Uterus (tissue), 2 donors: ENCODE data around the gene TTC39C.

ENCODE experiments used
- POLR2A ChIP-seq, 2 donors: fragments of 450-650 bp; IDR thresholded peaks; one replicate each; pipeline ENCODE4 v1.6.1; 2016; ENCODE audit warnings: antibody characterized with exemption in 2 of 2, mild to moderate bottlenecking in 1 of 2, moderate library complexity in 1 of 2
- TF ChIP-seq, protein P1 (sequence below), 4 experiments: fragments of 200-600 bp in 2 of 4; fragments of 450-650 bp in 2 of 4; sonication (generic) in 2 of 4; IDR thresholded peaks; one replicate each; pipeline ENCODE4 v1.5.1; 2016 to 2019; ENCODE audit warnings: antibody characterized with exemption in 4 of 4, mild to moderate bottlenecking in 2 of 4, moderate library complexity in 1 of 4

- TF ChIP-seq, protein P1, sequence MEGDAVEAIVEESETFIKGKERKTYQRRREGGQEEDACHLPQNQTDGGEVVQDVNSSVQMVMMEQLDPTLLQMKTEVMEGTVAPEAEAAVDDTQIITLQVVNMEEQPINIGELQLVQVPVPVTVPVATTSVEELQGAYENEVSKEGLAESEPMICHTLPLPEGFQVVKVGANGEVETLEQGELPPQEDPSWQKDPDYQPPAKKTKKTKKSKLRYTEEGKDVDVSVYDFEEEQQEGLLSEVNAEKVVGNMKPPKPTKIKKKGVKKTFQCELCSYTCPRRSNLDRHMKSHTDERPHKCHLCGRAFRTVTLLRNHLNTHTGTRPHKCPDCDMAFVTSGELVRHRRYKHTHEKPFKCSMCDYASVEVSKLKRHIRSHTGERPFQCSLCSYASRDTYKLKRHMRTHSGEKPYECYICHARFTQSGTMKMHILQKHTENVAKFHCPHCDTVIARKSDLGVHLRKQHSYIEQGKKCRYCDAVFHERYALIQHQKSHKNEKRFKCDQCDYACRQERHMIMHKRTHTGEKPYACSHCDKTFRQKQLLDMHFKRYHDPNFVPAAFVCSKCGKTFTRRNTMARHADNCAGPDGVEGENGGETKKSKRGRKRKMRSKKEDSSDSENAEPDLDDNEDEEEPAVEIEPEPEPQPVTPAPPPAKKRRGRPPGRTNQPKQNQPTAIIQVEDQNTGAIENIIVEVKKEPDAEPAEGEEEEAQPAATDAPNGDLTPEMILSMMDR (IDR thresholded peaks at IDR 0.05) = no peak
- TF ChIP-seq POLR2A (IDR thresholded peaks at IDR 0.05) = no peak
Measured at GRCh38 chr18:24089076-24089475, 74.5 kb downstream of the TTC39C start.
